ENCODE data around the gene CALML4. TPM values are rescaled to one million over a fixed set of nuclear protein-coding genes. Genes with fewer than 3 reads are reported as not detected.
"Not testable (repeated sequence)": the region's sequence is repeated elsewhere in the genome, so short reads cannot be mapped to it uniquely, and the experiment has no call there.

CALML4 gene
- total and polyA plus RNA-seq, 7 experiments from 2014 or later: 0.13 to 14.6 (median 2.8) TPM

GRCh38 chr15:68239025-68239424 lies 33.9 kb upstream of the CALML4 start:
- no peak overlapping the region for H3K27ac Mint-ChIP-seq
- ChIA-PET POLR2A (no interaction called here), CTCF (no interaction called here)
- DNase-seq (no peak), ATAC-seq (no peak)
- Histone ChIP-seq H3K27ac (ENCODE audit: low read depth, low read length) (no peak overlapping the region), H3K4me3 (ENCODE audit: low read length) (no peak overlapping the region), H3K36me3 (ENCODE audit: control insufficient read depth in 2 of 3, insufficient read depth in 3 of 3, low read length in 3 of 3) (no peaks in the 10 kb centered on the region), H3K27me3 (ENCODE audit: control insufficient read depth in 2 of 2, insufficient read depth in 2 of 2, low read length in 2 of 2) (no peaks in the 10 kb centered on the region), H3K4me1 (ENCODE audit: control insufficient read depth in 2 of 2, insufficient read depth in 2 of 2, low read length in 2 of 2) (no peaks in the 10 kb centered on the region), H3K9me3 (ENCODE audit: control insufficient read depth in 2 of 3, low read length in 3 of 3) (peaks cover 0 to 3% (median 0%) of the 10 kb centered on the region in 3 experiments)
- H3K4me3 Mint-ChIP-seq: no peak overlapping the region
- H3K27me3 Mint-ChIP-seq: peaks cover 0 to 25% (median 0%) of the 10 kb centered on the region in 5 donors
- peaks cover 0 to 1% (median 0%) of the 10 kb centered on the region in 7 donors for H3K4me1 Mint-ChIP-seq
- intact Hi-C loops (cut with micrococcal nuclease): no loop called here
- peaks cover 2 to 11% (median 4%) of the 10 kb centered on the region in 5 donors for H3K36me3 Mint-ChIP-seq
- peaks cover 0 to 29% (median 11%) of the 10 kb centered on the region in 11 donors for H3K9me3 Mint-ChIP-seq

DNA sequence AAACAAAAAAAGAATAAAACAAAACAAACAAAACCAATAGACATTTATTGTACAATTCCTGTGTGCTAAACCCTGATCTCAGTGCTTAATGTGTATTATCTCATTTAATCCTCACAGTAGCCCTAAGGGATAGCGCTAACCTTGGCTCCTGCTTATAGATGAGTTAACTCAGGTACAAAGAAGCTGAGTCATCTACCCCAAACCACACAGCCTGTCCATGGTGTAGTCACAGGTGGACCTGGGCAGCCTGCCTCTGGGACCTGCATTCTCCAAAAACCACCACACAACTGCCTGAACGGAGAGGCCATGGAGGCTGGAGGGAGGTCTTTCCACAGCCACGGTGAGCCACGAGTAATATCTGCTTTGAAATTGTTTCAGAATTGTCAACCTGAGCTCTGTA lies 29.9 kb upstream of the CALML4 start:
- peaks cover 0 to 4% of the 10 kb centered on the region in 2 donors for H3K4me1 ChIP-seq (ENCODE audit: control insufficient read depth in 2 of 2, insufficient read depth in 2 of 2, low read length in 2 of 2)
- Mint-ChIP-seq H3K36me3 (peaks cover 0 to 4% (median 0%) of the 10 kb centered on the region in 5 donors), H3K27me3 (peaks cover 0 to 17% (median 3%) of the 10 kb centered on the region in 5 donors), H3K4me1 (peaks cover 3 to 9% (median 7%) of the 10 kb centered on the region in 7 donors), H3K27ac (no peak overlapping the region), H3K9me3 (peaks cover 0 to under 1% (median 0%) of the 10 kb centered on the region in 11 donors), H3K4me3 (no peak overlapping the region)
- ChIA-PET POLR2A (no interaction called here), CTCF (no interaction called here)
- no peak for DNase-seq
- ATAC-seq: no peak
- no peak overlapping the region for H3K27ac ChIP-seq (ENCODE audit: low read depth, low read length)
- no peaks in the 10 kb centered on the region for H3K36me3 ChIP-seq (ENCODE audit: control insufficient read depth in 2 of 3, insufficient read depth in 3 of 3, low read length in 3 of 3)
- intact Hi-C loops (cut with micrococcal nuclease): no loop called here
- no peak overlapping the region for H3K4me3 ChIP-seq (ENCODE audit: low read length)
- no peaks in the 10 kb centered on the region for H3K27me3 ChIP-seq (ENCODE audit: control insufficient read depth in 2 of 2, insufficient read depth in 2 of 2, low read length in 2 of 2)
- no peaks in the 10 kb centered on the region for H3K9me3 ChIP-seq (ENCODE audit: control insufficient read depth in 2 of 3, low read length in 3 of 3)

- H3K4me1 ChIP-seq (ENCODE audit: control insufficient read depth in 2 of 2, insufficient read depth in 2 of 2, low read length in 2 of 2); H3K27ac ChIP-seq (ENCODE audit: low read depth, low read length); H3K4me3 Mint-ChIP-seq; H3K27ac Mint-ChIP-seq; H3K9me3 ChIP-seq (ENCODE audit: control insufficient read depth in 2 of 3, low read length in 3 of 3); ATAC-seq; CTCF ChIA-PET; H3K36me3 Mint-ChIP-seq; H3K36me3 ChIP-seq (ENCODE audit: control insufficient read depth in 2 of 3, insufficient read depth in 3 of 3, low read length in 3 of 3); intact Hi-C loops (cut with micrococcal nuclease); POLR2A ChIA-PET; H3K9me3 Mint-ChIP-seq; H3K27me3 ChIP-seq (ENCODE audit: control insufficient read depth in 2 of 2, insufficient read depth in 2 of 2, low read length in 2 of 2); H3K4me3 ChIP-seq (ENCODE audit: low read length): not testable (repeated sequence)
- Mint-ChIP-seq H3K4me1 (peaks cover 6 to 11% (median 10%) of the 10 kb centered on the region in 7 donors), H3K27me3 (peaks cover 0 to 17% (median 3%) of the 10 kb centered on the region in 5 donors)
- DNase-seq: peak in 1 of 9 donors; percentile 13
Measured at GRCh38 chr15:68234520-68234919, 29.4 kb upstream of the CALML4 start.

GRCh38 chr15:68234060-68234459 lies 28.9 kb upstream of the CALML4 start:
- Mint-ChIP-seq H3K27ac (no peak overlapping the region), H3K27me3 (peaks cover 0 to 17% (median 3%) of the 10 kb centered on the region in 5 donors), H3K4me3 (no peak overlapping the region), H3K4me1 (peaks cover 6 to 11% (median 10%) of the 10 kb centered on the region in 7 donors), H3K36me3 (peaks cover 0 to 4% (median 0%) of the 10 kb centered on the region in 5 donors), H3K9me3 (no peaks in the 10 kb centered on the region)
- ATAC-seq: no peak
- Histone ChIP-seq H3K9me3 (ENCODE audit: control insufficient read depth in 2 of 3, low read length in 3 of 3) (no peaks in the 10 kb centered on the region), H3K4me1 (ENCODE audit: control insufficient read depth in 2 of 2, insufficient read depth in 2 of 2, low read length in 2 of 2) (peaks cover 0 to 4% of the 10 kb centered on the region in 2 donors), H3K36me3 (ENCODE audit: control insufficient read depth in 2 of 3, insufficient read depth in 3 of 3, low read length in 3 of 3) (no peaks in the 10 kb centered on the region), H3K27ac (ENCODE audit: low read depth, low read length) (no peak overlapping the region), H3K27me3 (ENCODE audit: control insufficient read depth in 2 of 2, insufficient read depth in 2 of 2, low read length in 2 of 2) (no peaks in the 10 kb centered on the region), H3K4me3 (ENCODE audit: low read length) (no peak overlapping the region)
- POLR2A ChIA-PET: no interaction called here
- DNase-seq: peak in 1 of 9 donors; percentile 6
- CTCF ChIA-PET: no interaction called here
- intact Hi-C loops (cut with micrococcal nuclease): no loop called here

- Mint-ChIP-seq H3K4me3 (no peak overlapping the region), H3K27me3 (peaks cover 0 to 9% (median 3%) of the 10 kb centered on the region in 5 donors), H3K36me3 (peaks cover 0 to 6% (median 4%) of the 10 kb centered on the region in 5 donors), H3K27ac (no peak overlapping the region), H3K4me1 (peaks cover 16 to 21% (median 20%) of the 10 kb centered on the region in 7 donors), H3K9me3 (no peaks in the 10 kb centered on the region)
- Histone ChIP-seq H3K36me3 (ENCODE audit: control insufficient read depth in 2 of 3, insufficient read depth in 3 of 3, low read length in 3 of 3) (no peaks in the 10 kb centered on the region), H3K4me1 (ENCODE audit: control insufficient read depth in 2 of 2, insufficient read depth in 2 of 2, low read length in 2 of 2) (peaks cover 0 to 15% of the 10 kb centered on the region in 2 donors), H3K27me3 (ENCODE audit: control insufficient read depth in 2 of 2, insufficient read depth in 2 of 2, low read length in 2 of 2) (no peaks in the 10 kb centered on the region), H3K27ac (ENCODE audit: low read depth, low read length) (no peak overlapping the region), H3K4me3 (ENCODE audit: low read length) (no peak overlapping the region), H3K9me3 (ENCODE audit: control insufficient read depth in 2 of 3, low read length in 3 of 3) (no peaks in the 10 kb centered on the region)
- intact Hi-C loops (cut with micrococcal nuclease): no loop called here
- ChIA-PET POLR2A (interaction anchor here (0.6 kb wide), 1 partner anchor 78 kb away, joined by 3 read pairs; no protein-coding TSS in a partner anchor), CTCF (interaction anchor here (1.4 kb wide), 1 partner anchor 73 kb away, joined by 3 read pairs; no protein-coding TSS in a partner anchor)
- DNase-seq (no peak), ATAC-seq (no peak)
Measured at GRCh38 chr15:68232937-68233336, 27.8 kb upstream of the CALML4 start.

GRCh38 chr15:68232449-68232848 lies 27.3 kb upstream of the CALML4 start:
- Histone ChIP-seq H3K27ac (ENCODE audit: low read depth, low read length) (no peak overlapping the region), H3K9me3 (ENCODE audit: control insufficient read depth in 2 of 3, low read length in 3 of 3) (no peaks in the 10 kb centered on the region), H3K4me1 (ENCODE audit: control insufficient read depth in 2 of 2, insufficient read depth in 2 of 2, low read length in 2 of 2) (peaks cover 0 to 17% of the 10 kb centered on the region in 2 donors), H3K36me3 (ENCODE audit: control insufficient read depth in 2 of 3, insufficient read depth in 3 of 3, low read length in 3 of 3) (no peaks in the 10 kb centered on the region), H3K4me3 (ENCODE audit: low read length) (no peak overlapping the region), H3K27me3 (ENCODE audit: control insufficient read depth in 2 of 2, insufficient read depth in 2 of 2, low read length in 2 of 2) (no peaks in the 10 kb centered on the region)
- intact Hi-C loops (cut with micrococcal nuclease): no loop called here
- peaks cover 0 to 6% (median 2%) of the 10 kb centered on the region in 5 donors for H3K36me3 Mint-ChIP-seq
- no peak overlapping the region for H3K27ac Mint-ChIP-seq
- H3K27me3 Mint-ChIP-seq: peaks cover 0 to 5% (median 2%) of the 10 kb centered on the region in 5 donors
- peak in 1 of 9 donors; percentile 17 for DNase-seq
- POLR2A ChIA-PET: no interaction called here
- H3K4me3 Mint-ChIP-seq: no peak overlapping the region
- H3K4me1 Mint-ChIP-seq: peaks cover 21 to 26% (median 23%) of the 10 kb centered on the region in 7 donors
- no peaks in the 10 kb centered on the region for H3K9me3 Mint-ChIP-seq
- no peak for ATAC-seq
- CTCF ChIA-PET: interaction anchor here (0.7 to 1.4 kb wide), 2 partner anchors 8 to 74 kb away, joined by 3 read pairs; no protein-coding TSS in a partner anchor

Measured in naive thymus-derived CD4-positive, alpha-beta T cell (primary cell).